ENCODE measurements around the gene BCS1L.

BCS1L gene

GRCh38 chr2:218709908-218710307 lies 50.4 kb downstream of the BCS1L start:
- Histone ChIP-seq H3K4me1 (ENCODE audit: low read length) (peaks cover 16% of the 10 kb centered on the region), H3K4me3 (ENCODE audit: low read length) (no peak overlapping the region), H3K36me3 (replicated peaks; ENCODE audit: insufficient read depth, low read length) (no peaks in the 10 kb centered on the region), H3K4me2 (ENCODE audit: low read depth, low read length) (no peak overlapping the region), H3K27me3 (replicated peaks; ENCODE audit: insufficient read depth, low read length) (no peaks in the 10 kb centered on the region), H2AFZ (ENCODE audit: low read length) (no peak overlapping the region), H3K79me2 (ENCODE audit: low read length) (peaks cover 40% of the 10 kb centered on the region), H3K9ac (ENCODE audit: low read length) (no peak overlapping the region), H3K9me3 (replicated peaks; ENCODE audit: insufficient read depth, low read length) (no peaks in the 10 kb centered on the region), H4K20me1 (ENCODE audit: insufficient read depth, low read length) (no peaks in the 10 kb centered on the region), H3K9me2 (replicated peaks; ENCODE audit: insufficient read depth, low read length) (no peaks in the 10 kb centered on the region), H3K27ac (ENCODE audit: low read length) (no peak overlapping the region), H3F3A (ENCODE audit: insufficient read depth, low read length) (peaks cover 18% of the 10 kb centered on the region)
- no peak for TF ChIP-seq CTCF (IDR thresholded peaks at IDR 0.05; ENCODE audit: low read length)
- no peak for TF ChIP-seq EZH2 (optimal IDR thresholded peaks at IDR 0.05; ENCODE audit: low read depth, low read length)
- no peak for DNase-seq

DNA sequence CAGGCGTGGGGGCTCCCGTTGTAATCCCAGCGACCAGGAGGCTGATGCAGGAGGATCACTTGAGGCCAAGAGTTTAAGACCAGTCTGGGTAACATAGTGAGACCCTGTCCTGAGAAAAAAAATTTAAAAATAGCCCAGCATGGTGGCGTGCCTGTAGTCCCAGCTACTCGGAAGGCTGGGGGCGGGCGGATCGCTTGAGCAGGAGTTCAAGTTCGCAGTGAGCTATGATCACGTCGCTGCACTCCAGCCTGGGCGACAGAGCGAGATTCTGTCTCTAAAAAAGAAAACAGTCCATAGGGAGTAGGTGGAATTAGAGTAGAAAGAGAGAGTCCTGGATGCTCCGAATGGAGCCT lies 50.8 kb downstream of the BCS1L start:
- no peak overlapping the region; the same call in 1 of the 2 replicates for H2AFZ ChIP-seq (ENCODE audit: low read length)
- no peak overlapping the region for H3K27ac ChIP-seq (ENCODE audit: low read length)
- no peak overlapping the region for H3K9ac ChIP-seq (ENCODE audit: low read length)
- no peak overlapping the region for H3K4me3 ChIP-seq (ENCODE audit: low read length)
- H3F3A ChIP-seq (ENCODE audit: insufficient read depth, low read length) = peaks cover 18% of the 10 kb centered on the region
- no peaks in the 10 kb centered on the region for H3K9me3 ChIP-seq (replicated peaks; ENCODE audit: insufficient read depth, low read length)
- H3K79me2 ChIP-seq (ENCODE audit: low read length) = peaks cover 44% of the 10 kb centered on the region
- no peaks in the 10 kb centered on the region for H3K36me3 ChIP-seq (replicated peaks; ENCODE audit: insufficient read depth, low read length)
- no peaks in the 10 kb centered on the region for H4K20me1 ChIP-seq (ENCODE audit: insufficient read depth, low read length)
- no peak for DNase-seq
- no peak for TF ChIP-seq CTCF (IDR thresholded peaks at IDR 0.05; ENCODE audit: low read length)
- no peak for TF ChIP-seq EZH2 (optimal IDR thresholded peaks at IDR 0.05; ENCODE audit: low read depth, low read length)
- no peak for TF ChIP-seq EZH2phosphoT487 (IDR thresholded peaks at IDR 0.05; ENCODE audit: low read length)
- H3K27me3 ChIP-seq (replicated peaks; ENCODE audit: insufficient read depth, low read length) = no peaks in the 10 kb centered on the region
- peak overlapping the region; percentile 19; the same call in 1 of the 2 replicates for H3K4me2 ChIP-seq (ENCODE audit: low read depth, low read length)
- no peaks in the 10 kb centered on the region for H3K9me2 ChIP-seq (replicated peaks; ENCODE audit: insufficient read depth, low read length)
- peaks cover 16% of the 10 kb centered on the region for H3K4me1 ChIP-seq (ENCODE audit: low read length)

- Histone ChIP-seq H3K4me2 (ENCODE audit: low read depth, low read length) (peak within 1 kb of the TSS; percentile 65), H3K4me3 (ENCODE audit: low read length) (peak within 1 kb of the TSS; percentile 85), H3K27ac (ENCODE audit: low read length) (peak within 1 kb of the TSS; percentile 58; the same call in 1 of the 2 replicates), H3F3A (ENCODE audit: insufficient read depth, low read length) (peaks cover 18% of the 10 kb centered on the region), H4K20me1 (ENCODE audit: insufficient read depth, low read length) (no peaks in the 10 kb centered on the region), H2AFZ (ENCODE audit: low read length) (peak within 1 kb of the TSS; percentile 87), H3K9me2 (replicated peaks; ENCODE audit: insufficient read depth, low read length) (no peaks in the 10 kb centered on the region), H3K9me3 (replicated peaks; ENCODE audit: insufficient read depth, low read length) (no peaks in the 10 kb centered on the region), H3K36me3 (replicated peaks; ENCODE audit: insufficient read depth, low read length) (no peaks in the 10 kb centered on the region), H3K79me2 (ENCODE audit: low read length) (peaks cover 50% of the 10 kb centered on the region), H3K9ac (ENCODE audit: low read length) (peak within 1 kb of the TSS; percentile 92), H3K4me1 (ENCODE audit: low read length) (peaks cover 16% of the 10 kb centered on the region), H3K27me3 (replicated peaks; ENCODE audit: insufficient read depth, low read length) (no peaks in the 10 kb centered on the region)
- TF ChIP-seq EZH2phosphoT487 (IDR thresholded peaks at IDR 0.05; ENCODE audit: low read length) (no peak), CTCF (IDR thresholded peaks at IDR 0.05; ENCODE audit: low read length) (peak; percentile 83)
- peak; percentile 97 for DNase-seq
Measured at GRCh38 chr2:218710687-218711549, 51.4 kb downstream of the BCS1L start, which contains the start of gene TTLL4. TSS of gene TTLL4 (plus strand) at chr2:218710835. CDS start at chr2:218737677, 26,842 bp downstream.
